Measurements from ENCODE around the gene PGS1. TPM values are rescaled to one million over a fixed set of nuclear protein-coding genes. Genes with fewer than 3 reads are reported as not detected.

PGS1 gene
- total and polyA plus RNA-seq, 2 of the 8 experiments (the other 6 are each of a cell fraction or from before 2014, with no cell fraction given) = 46.7 to 60.0 TPM

DNA sequence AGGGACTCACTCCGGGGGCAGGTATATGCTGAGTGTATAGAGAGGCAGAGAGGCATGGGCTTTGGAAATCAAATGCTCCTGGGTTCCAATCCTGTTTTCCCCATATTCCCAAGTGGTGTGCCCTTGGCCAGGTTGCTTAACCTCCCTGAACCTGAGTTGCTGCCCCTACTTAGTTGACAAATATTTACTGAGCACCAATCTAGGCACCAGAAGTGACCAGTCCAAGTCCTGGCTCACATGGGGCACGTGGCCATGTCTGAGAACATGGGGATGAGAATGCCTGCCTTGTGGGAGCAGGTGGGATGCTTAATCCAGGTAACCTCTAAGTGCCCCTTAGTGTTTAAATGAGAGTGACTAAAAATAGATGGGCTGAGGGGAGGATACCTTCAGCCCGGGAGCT, 22.7 kb upstream of the PGS1 start (continued):
- TF ChIP-seq JUN (IDR thresholded peaks at IDR 0.05; ENCODE audit: low read depth, low read length) = no peak
- no peak for TF ChIP-seq CHD1 (IDR thresholded peaks at IDR 0.05; ENCODE audit: low read depth, low read length)
- TF ChIP-seq CHD2 (IDR thresholded peaks at IDR 0.05; ENCODE audit: low read length) = no peak
- TF ChIP-seq RXRA (IDR thresholded peaks at IDR 0.05; ENCODE audit: insufficient read depth, low read depth, low read length) = no peak
- no peak for TF ChIP-seq CTBP2 (IDR thresholded peaks at IDR 0.05; ENCODE audit: borderline replicate concordance, insufficient read depth, insufficient read length, low read length)
- TF ChIP-seq SP2 (IDR thresholded peaks at IDR 0.05; ENCODE audit: low read length) = no peak
- no peak for TF ChIP-seq POLR2A (IDR thresholded peaks at IDR 0.05; ENCODE audit: control extremely low read depth in 1 of 2, low read depth in 2 of 2, low read length in 2 of 2)
